ENCODE data around the gene UPF3A. TPM values are rescaled to one million over a fixed set of nuclear protein-coding genes. Genes with fewer than 3 reads are reported as not detected.

UPF3A gene
- total and polyA plus RNA-seq, 2 experiments from 2014 or later = 25.3 to 50.8 TPM

GRCh38 chr13:114313061-114313860 lies 31.9 kb downstream of the UPF3A start:
- Histone ChIP-seq H3K4me2 (ENCODE audit: unreplicated experiment) (peak overlapping the region; percentile 98), H3K79me2 (ENCODE audit: insufficient read depth) (peaks cover 38% of the 10 kb centered on the region)

GRCh38 chr13:114314074-114314912 lies 32.9 kb downstream of the UPF3A start, which contains the start of gene CHAMP1:
TSS of gene CHAMP1 (plus strand) at chr13:114314503. CDS start at chr13:114323843, 9,340 bp downstream.
- peak within 1 kb of the TSS; percentile 98 for H3K4me2 ChIP-seq (ENCODE audit: unreplicated experiment)
- no peaks in the 10 kb centered on the region for H3K36me3 ChIP-seq (ENCODE audit: low read depth)
- H3F3A ChIP-seq (ENCODE audit: insufficient read depth) = peaks cover 54% of the 10 kb centered on the region
- no peaks in the 10 kb centered on the region for H3K9me3 ChIP-seq (ENCODE audit: low read depth)
- 1 to 2% methylated on average over 78 to 90 of the region's 107 CpGs for WGBS, 2 experiments (ENCODE audit: low coverage in 1 of 2, low lambda C conversion rate in 2 of 2, missing lambda C conversion rate in 2 of 2)
- peaks cover 48% of the 10 kb centered on the region for H3K79me2 ChIP-seq (ENCODE audit: insufficient read depth)
- H4K20me1 ChIP-seq (ENCODE audit: insufficient read depth) = peaks cover 14% of the 10 kb centered on the region
- H3K4me1 ChIP-seq (ENCODE audit: insufficient read depth) = peaks cover 47% of the 10 kb centered on the region
- peak within 1 kb of the TSS; percentile 93 for H3K27ac ChIP-seq
- TF ChIP-seq EZH2 (IDR thresholded peaks at IDR 0.05; ENCODE audit: insufficient read depth, poor library complexity, severe bottlenecking) = no peak
- peak within 1 kb of the TSS; percentile 94 for H3K9ac ChIP-seq
- no peaks in the 10 kb centered on the region for H3K9me2 ChIP-seq (ENCODE audit: insufficient read depth)
- DNase-seq = peak; percentile 99
- no peaks in the 10 kb centered on the region for H3K27me3 ChIP-seq (replicated peaks; ENCODE audit: insufficient read depth)
- peak within 1 kb of the TSS; percentile 90 for H2AFZ ChIP-seq
- in situ Hi-C loops (cut with MboI) = no loop called here
- H3K4me3 ChIP-seq = peak within 1 kb of the TSS; percentile 99

More at GRCh38 chr13:114313061-114313860, 31.9 kb downstream of the UPF3A start:
- 93% methylated on average over 17 of the region's 17 CpGs for WGBS, 2 experiments (ENCODE audit: low coverage in 1 of 2, low lambda C conversion rate in 2 of 2, missing lambda C conversion rate in 2 of 2)
- Histone ChIP-seq H3K9me2 (ENCODE audit: insufficient read depth) (no peaks in the 10 kb centered on the region), H3K36me3 (ENCODE audit: low read depth) (no peaks in the 10 kb centered on the region), H3K27me3 (replicated peaks; ENCODE audit: insufficient read depth) (no peaks in the 10 kb centered on the region), H3K4me3 (peak overlapping the region; percentile 99), H2AFZ (peak overlapping the region; percentile 90), H3F3A (ENCODE audit: insufficient read depth) (peaks cover 44% of the 10 kb centered on the region), H3K9me3 (ENCODE audit: low read depth) (no peaks in the 10 kb centered on the region), H3K27ac (peak overlapping the region; percentile 93), H4K20me1 (ENCODE audit: insufficient read depth) (peaks cover 9% of the 10 kb centered on the region; the same call in 1 of the 2 replicates), H3K9ac (peak overlapping the region; percentile 94), H3K4me1 (ENCODE audit: insufficient read depth) (peaks cover 37% of the 10 kb centered on the region)
- peak; percentile 41 for DNase-seq
- TF ChIP-seq EZH2 (IDR thresholded peaks at IDR 0.05; ENCODE audit: insufficient read depth, poor library complexity, severe bottlenecking) = no peak
- TF ChIP-seq EZH2phosphoT487 (IDR thresholded peaks at IDR 0.05; ENCODE audit: insufficient read depth, low read depth) = no peak
- in situ Hi-C loops (cut with MboI) = no loop called here

- in situ Hi-C loops (cut with MboI) = no loop called here
- H2AFZ ChIP-seq = peak overlapping the region; percentile 71
- WGBS, 2 experiments (ENCODE audit: low coverage in 1 of 2, low lambda C conversion rate in 2 of 2, missing lambda C conversion rate in 2 of 2) = 2% methylated on average over 7 of the region's 7 CpGs
- H3K9me3 ChIP-seq (ENCODE audit: low read depth) = no peaks in the 10 kb centered on the region
- H3K79me2 ChIP-seq (ENCODE audit: insufficient read depth) = peaks cover 55% of the 10 kb centered on the region
- H4K20me1 ChIP-seq (ENCODE audit: insufficient read depth) = peaks cover 14% of the 10 kb centered on the region
- H3K36me3 ChIP-seq (ENCODE audit: low read depth) = no peaks in the 10 kb centered on the region
- H3K4me3 ChIP-seq = peak overlapping the region; percentile 99
- H3K27ac ChIP-seq = peak overlapping the region; percentile 93
- H3F3A ChIP-seq (ENCODE audit: insufficient read depth) = peaks cover 64% of the 10 kb centered on the region
- no peak for DNase-seq
- H3K4me1 ChIP-seq (ENCODE audit: insufficient read depth) = peaks cover 57% of the 10 kb centered on the region
- H3K4me2 ChIP-seq (ENCODE audit: unreplicated experiment) = peak overlapping the region; percentile 93
- TF ChIP-seq EZH2 (IDR thresholded peaks at IDR 0.05; ENCODE audit: insufficient read depth, poor library complexity, severe bottlenecking) = no peak
- no peak for TF ChIP-seq EZH2phosphoT487 (IDR thresholded peaks at IDR 0.05; ENCODE audit: insufficient read depth, low read depth)
- H3K9ac ChIP-seq = peak overlapping the region; percentile 94
- no peaks in the 10 kb centered on the region for H3K9me2 ChIP-seq (ENCODE audit: insufficient read depth)
- H3K27me3 ChIP-seq (replicated peaks; ENCODE audit: insufficient read depth) = no peaks in the 10 kb centered on the region
Measured at GRCh38 chr13:114315074-114315785, 33.8 kb downstream of the UPF3A start.

GRCh38 chr13:114318624-114319023 lies 37.2 kb downstream of the UPF3A start:
- Histone ChIP-seq H3K4me1 (ENCODE audit: insufficient read depth) (peaks cover 45% of the 10 kb centered on the region), H3K9ac (peak overlapping the region; percentile 30), H3K36me3 (ENCODE audit: low read depth) (peaks cover 26% of the 10 kb centered on the region), H3K27me3 (replicated peaks; ENCODE audit: insufficient read depth) (no peaks in the 10 kb centered on the region), H3K4me2 (ENCODE audit: unreplicated experiment) (peak overlapping the region; percentile 44), H3K27ac (peak overlapping the region; percentile 73), H3K79me2 (ENCODE audit: insufficient read depth) (peaks cover 89% of the 10 kb centered on the region), H4K20me1 (ENCODE audit: insufficient read depth) (peaks cover 14% of the 10 kb centered on the region), H3K9me2 (ENCODE audit: insufficient read depth) (no peaks in the 10 kb centered on the region), H3K9me3 (ENCODE audit: low read depth) (no peaks in the 10 kb centered on the region), H3F3A (ENCODE audit: insufficient read depth) (peaks cover 44% of the 10 kb centered on the region), H3K4me3 (peak overlapping the region; percentile 54), H2AFZ (no peak overlapping the region)
- TF ChIP-seq EZH2phosphoT487 (IDR thresholded peaks at IDR 0.05; ENCODE audit: insufficient read depth, low read depth) (no peak), EZH2 (IDR thresholded peaks at IDR 0.05; ENCODE audit: insufficient read depth, poor library complexity, severe bottlenecking) (no peak)
- peak; percentile 10 for DNase-seq
- in situ Hi-C loops (cut with MboI) = no loop called here
- WGBS, 2 experiments (ENCODE audit: low coverage in 1 of 2, low lambda C conversion rate in 2 of 2, missing lambda C conversion rate in 2 of 2) = 9 to 11% methylated on average over 1 of the region's 1 CpG
